Anterior cingulate cortex (tissue), 58 donors: ENCODE results near the gene IRF7.
A peak's percentile ranks its signal among the peaks of the same experiment; 100 is the strongest.

Experiments
- DNase-seq, 58 donors: peaks; one replicate each; lab custom pipeline; 2025; lab: John Stamatoyannopoulos, UW

Gene IRF7

GRCh38 chr11:641806-642370 lies 26.1 kb upstream of the IRF7 start:
- no peak for DNase-seq

- DNase-seq = no peak
Observed at GRCh38 chr11:640021-640706, 24.4 kb upstream of the IRF7 start.

- DNase-seq = no peak
Observed at GRCh38 chr11:639332-639955, 23.7 kb upstream of the IRF7 start.

- DNase-seq = no peak
Observed at GRCh38 chr11:638631-639331, 23.0 kb upstream of the IRF7 start.

- DNase-seq = no peak
Observed at GRCh38 chr11:637593-638521, 22.1 kb upstream of the IRF7 start.

GRCh38 chr11:637333-637592 lies 21.5 kb upstream of the IRF7 start:
- DNase-seq = no peak

GRCh38 chr11:636511-637332 lies 21.0 kb upstream of the IRF7 start, which contains the start of gene DRD4:
TSS of gene DRD4 (plus strand) at chr11:637269. CDS start at chr11:637305, 36 bp downstream.
- peak in 1 of 58 donors; percentile 26 for DNase-seq

- no peak for DNase-seq
Observed at GRCh38 chr11:635945-636510, 20.3 kb upstream of the IRF7 start.

GRCh38 chr11:630871-631270 lies 15.1 kb upstream of the IRF7 start:
- no peak for DNase-seq

- DNase-seq = no peak
Observed at GRCh38 chr11:629237-629583, 13.5 kb upstream of the IRF7 start.

- no peak for DNase-seq
Observed at GRCh38 chr11:628056-628455, 12.3 kb upstream of the IRF7 start.

- DNase-seq = no peak
Observed at GRCh38 chr11:627308-627576, 11.5 kb upstream of the IRF7 start.

- DNase-seq = no peak
Observed at GRCh38 chr11:626475-627307, 10.9 kb upstream of the IRF7 start, which contains the start of gene SCT. TSS of gene SCT (minus strand) at chr11:627181. CDS start at chr11:627143, 38 bp downstream.

GRCh38 chr11:625636-626268 lies 10.0 kb upstream of the IRF7 start:
- DNase-seq = no peak

- DNase-seq = no peak
Observed at GRCh38 chr11:624705-625635, 9.2 kb upstream of the IRF7 start, which contains the start of gene CDHR5. TSS of gene CDHR5 (minus strand) at chr11:624955. CDS start at chr11:624902, 53 bp downstream.

- DNase-seq = no peak
Observed at GRCh38 chr11:623999-624704, 8.4 kb upstream of the IRF7 start.
